K562 (cell line): Measurements from ENCODE around the gene RPL35. TPM values are rescaled to one million over a fixed set of nuclear protein-coding genes. Genes with fewer than 3 reads are reported as not detected.

Experiments used
- polyA plus RNA-seq, 8 experiments: library from polyadenylated mRNA; depleted of rRNA in 4 of 8; stranded (reverse) in 5 of 8; unstranded in 3 of 8; fragments of >200 nt; fragmentation: Nextera tagmentation in 2 of 8; fragmentation: Illumina TruSeq in 1 of 8; extraction: Ambion mirVana in 2 of 8; extraction: Trizol in 1 of 8; gene quantifications; 2 replicates each; pipeline versions ENCODE4 v1.2.1 to v1.2.3, GENCODE V29; 2011 to 2014; ENCODE audit warnings: inconsistent platforms in 1 of 8, missing spikeins in 1 of 8
- small RNA-seq: library from RNA; depleted of rRNA; stranded (forward); fragments of <200 nt; gene quantifications from one replicate; pipeline ENCODE3, GENCODE V24; 2014
- total RNA-seq, 7 experiments: library from RNA; depleted of rRNA in 6 of 7; stranded (reverse); fragments of >200 nt in 6 of 7; fragmentation: Illumina TruSeq in 2 of 7; extraction: Trizol in 2 of 7; gene quantifications; 2 replicates each; pipeline versions ENCODE4 v1.2.1 to v1.2.3, GENCODE V29; 2011 to 2021; ENCODE audit warnings: low replicate concordance in 1 of 7

Gene RPL35
- total and polyA plus RNA-seq, 9 of the 15 experiments (the other 6 are each of a cell fraction or from before 2014, with no cell fraction given) = 1,755 to 5,101 (median 3,405) TPM

Small RNA genes lying within 50 kb of the gene (small RNA-seq; reads per million reads assigned to genes)
- not detected for gene RNU4-82P

Other genes starting within 250 kb of the RPL35 start
- gene NR6A1, start 90.6 kb downstream of the RPL35 start, total RNA-seq (2014; rRNA removed) = 23.0 and 34.5 TPM in 2 replicates
- 34.9 and 36.5 TPM in 2 replicates for gene NR6A1, start 90.6 kb downstream of the RPL35 start, total RNA-seq (2014; rRNA removed; fragmentation: Illumina TruSeq; extraction: Trizol)
- gene NR6A1, start 90.6 kb downstream of the RPL35 start, total RNA-seq (2015; rRNA removed; fragmentation: Illumina TruSeq; extraction: Trizol) = 36.5 and 38.7 TPM in 2 replicates
- 55.4 and 56.7 TPM in 2 replicates for gene NR6A1, start 90.6 kb downstream of the RPL35 start, total RNA-seq (2021)
- gene NR6A1, start 90.6 kb downstream of the RPL35 start, polyA plus RNA-seq (2011; rRNA removed) = 32.7 and 36.6 TPM in 2 replicates
- gene NR6A1, start 90.6 kb downstream of the RPL35 start, polyA plus RNA-seq (2014; fragmentation: Illumina TruSeq; extraction: Trizol) = 24.5 and 28.3 TPM in 2 replicates
- 10 to 100 TPM in 1 of 2 experiments, 1 to 10 TPM in 1; 9.7 to 17.7 TPM for gene NR6A1, start 90.6 kb downstream of the RPL35 start, polyA plus RNA-seq (2014; fragmentation: Nextera tagmentation; extraction: Ambion mirVana)
- gene NR6A1, start 90.6 kb downstream of the RPL35 start, polyA plus RNA-seq (2014; rRNA removed) = 16.6 and 17.8 TPM in 2 replicates
- not detected in 2 replicates for gene OLFML2A, start 84.8 kb downstream of the RPL35 start, total RNA-seq (2014; rRNA removed)
- gene OLFML2A, start 84.8 kb downstream of the RPL35 start, total RNA-seq (2014; rRNA removed; fragmentation: Illumina TruSeq; extraction: Trizol) = not detected in 2 replicates
- not detected in 2 replicates for gene OLFML2A, start 84.8 kb downstream of the RPL35 start, total RNA-seq (2015; rRNA removed; fragmentation: Illumina TruSeq; extraction: Trizol)
- 0.09 and 0.16 TPM in 2 replicates for gene OLFML2A, start 84.8 kb downstream of the RPL35 start, total RNA-seq (2021)
- gene OLFML2A, start 84.8 kb downstream of the RPL35 start, polyA plus RNA-seq (2011; rRNA removed) = not detected in 2 replicates
- not detected in 2 replicates for gene OLFML2A, start 84.8 kb downstream of the RPL35 start, polyA plus RNA-seq (2014; fragmentation: Illumina TruSeq; extraction: Trizol)
- not detected for gene OLFML2A, start 84.8 kb downstream of the RPL35 start, polyA plus RNA-seq (2014; fragmentation: Nextera tagmentation; extraction: Ambion mirVana)
- not detected in 2 replicates for gene OLFML2A, start 84.8 kb downstream of the RPL35 start, polyA plus RNA-seq (2014; rRNA removed)
- not detected in 2 replicates for gene WDR38, start 8.5 kb downstream of the RPL35 start, total RNA-seq (2014; rRNA removed)
- not detected in 2 replicates for gene WDR38, start 8.5 kb downstream of the RPL35 start, total RNA-seq (2014; rRNA removed; fragmentation: Illumina TruSeq; extraction: Trizol)
- gene WDR38, start 8.5 kb downstream of the RPL35 start, total RNA-seq (2015; rRNA removed; fragmentation: Illumina TruSeq; extraction: Trizol) = not detected in 2 replicates
- not detected in 2 replicates for gene WDR38, start 8.5 kb downstream of the RPL35 start, total RNA-seq (2021)
- not detected in 2 replicates for gene WDR38, start 8.5 kb downstream of the RPL35 start, polyA plus RNA-seq (2011; rRNA removed)
- gene WDR38, start 8.5 kb downstream of the RPL35 start, polyA plus RNA-seq (2014; fragmentation: Illumina TruSeq; extraction: Trizol) = not detected in 2 replicates
- gene WDR38, start 8.5 kb downstream of the RPL35 start, polyA plus RNA-seq (2014; fragmentation: Nextera tagmentation; extraction: Ambion mirVana) = not detected
- not detected in 2 replicates for gene WDR38, start 8.5 kb downstream of the RPL35 start, polyA plus RNA-seq (2014; rRNA removed)
- gene ARPC5L, start 173 bp upstream of the RPL35 start, total RNA-seq (2014; rRNA removed) = 63.8 and 64.3 TPM in 2 replicates
- gene ARPC5L, start 173 bp upstream of the RPL35 start, total RNA-seq (2014; rRNA removed; fragmentation: Illumina TruSeq; extraction: Trizol) = 56.8 and 63.7 TPM in 2 replicates
- gene ARPC5L, start 173 bp upstream of the RPL35 start, total RNA-seq (2015; rRNA removed; fragmentation: Illumina TruSeq; extraction: Trizol) = 63.9 and 64.1 TPM in 2 replicates
- gene ARPC5L, start 173 bp upstream of the RPL35 start, total RNA-seq (2021) = 58.1 and 65.2 TPM in 2 replicates
- 62.9 and 89.7 TPM in 2 replicates for gene ARPC5L, start 173 bp upstream of the RPL35 start, polyA plus RNA-seq (2011; rRNA removed)
- 50.7 and 51.8 TPM in 2 replicates for gene ARPC5L, start 173 bp upstream of the RPL35 start, polyA plus RNA-seq (2014; fragmentation: Illumina TruSeq; extraction: Trizol)
- 10 to 100 TPM; 25.4 to 26.3 TPM for gene ARPC5L, start 173 bp upstream of the RPL35 start, polyA plus RNA-seq (2014; fragmentation: Nextera tagmentation; extraction: Ambion mirVana)
- 111 and 113 TPM in 2 replicates for gene ARPC5L, start 173 bp upstream of the RPL35 start, polyA plus RNA-seq (2014; rRNA removed)
- 8.5 and 9.6 TPM in 2 replicates for gene GOLGA1, start 79.1 kb upstream of the RPL35 start, total RNA-seq (2014; rRNA removed)
- gene GOLGA1, start 79.1 kb upstream of the RPL35 start, total RNA-seq (2014; rRNA removed; fragmentation: Illumina TruSeq; extraction: Trizol) = 7.3 and 10.2 TPM in 2 replicates
- gene GOLGA1, start 79.1 kb upstream of the RPL35 start, total RNA-seq (2015; rRNA removed; fragmentation: Illumina TruSeq; extraction: Trizol) = 7.4 and 7.9 TPM in 2 replicates
- gene GOLGA1, start 79.1 kb upstream of the RPL35 start, total RNA-seq (2021) = 9.5 and 10.5 TPM in 2 replicates
- gene GOLGA1, start 79.1 kb upstream of the RPL35 start, polyA plus RNA-seq (2011; rRNA removed) = 15.9 and 18.9 TPM in 2 replicates
- 6.6 and 8.5 TPM in 2 replicates for gene GOLGA1, start 79.1 kb upstream of the RPL35 start, polyA plus RNA-seq (2014; fragmentation: Illumina TruSeq; extraction: Trizol)
- 1 to 10 TPM; 2.9 to 3.9 TPM for gene GOLGA1, start 79.1 kb upstream of the RPL35 start, polyA plus RNA-seq (2014; fragmentation: Nextera tagmentation; extraction: Ambion mirVana)
- gene GOLGA1, start 79.1 kb upstream of the RPL35 start, polyA plus RNA-seq (2014; rRNA removed) = 11.0 and 11.8 TPM in 2 replicates